Activated CD4-positive, CD25-positive, alpha-beta regulatory T cell (primary cell): ENCODE measurements around the gene TSPAN6.

ENCODE experiments used
- DNase-seq, 4 experiments: peaks; one replicate each; lab custom pipeline; 2025; lab: John Stamatoyannopoulos, UW

The TSPAN6 gene

GRCh38 chrX:100584611-100585010 lies 52.0 kb downstream of the TSPAN6 start, which contains the start of gene TNMD:
TSS of gene TNMD (plus strand) at chrX:100584936. CDS start at chrX:100585019, 83 bp downstream.
- DNase-seq, result no peak
